H1 (cell line): Measurements from ENCODE around the gene MRPL52. TPM values are rescaled to one million over a fixed set of nuclear protein-coding genes. Genes with fewer than 3 reads are reported as not detected.

Experiments
- CTCF ChIA-PET: fragments of 300-600 bp; sonication (Branson Sonifier 250); formaldehyde crosslinking; loops from one replicate; lab custom pipeline; 2021; ENCODE audit not compliant: partially characterized antibody; lab: Charles Lee
- POLR2A ChIA-PET: fragments of 300-600 bp; sonication (Branson Sonifier 250); formaldehyde crosslinking; loops from one replicate; lab custom pipeline; 2021; ENCODE audit warnings: inconsistent platforms; ENCODE audit not compliant: partially characterized antibody; lab: Charles Lee
- DNase-seq, 2 experiments: peaks; one replicate each; pipeline versions ENCODE4 v3.0.0 to v3.0.0-alpha.2; 2010 to 2022; ENCODE audit warnings: low spot score in 2 of 2, low read depth in 1 of 2, mixed read lengths in 1 of 2
- FAIRE-seq: peaks from 2 replicates; lab custom pipeline; 2011; peaks lifted over from hg19 to GRCh38; lab: Jason Lieb, UNC
- H2AFZ ChIP-seq: 2 replicates; pipeline ENCODE4 v1.8.1; 2012; ENCODE audit warnings: low read length, inconsistent platforms
- H2AK5ac ChIP-seq: 2 replicates; pipeline ENCODE4 v1.6.1; 2013; ENCODE audit warnings: low read depth, low read length
- H2BK120ac ChIP-seq: replicated peaks from 2 replicates; pipeline ENCODE3; 2013; ENCODE audit warnings: low read depth, low read length, inconsistent platforms
- H2BK12ac ChIP-seq: 2 replicates; pipeline ENCODE4 v1.6.1; 2013; ENCODE audit warnings: low read depth, low read length
- H2BK15ac ChIP-seq: 2 replicates; pipeline ENCODE4 v1.6.1; 2013; ENCODE audit warnings: low read length
- H2BK20ac ChIP-seq: 2 replicates; pipeline ENCODE4 v1.6.1; 2013; ENCODE audit warnings: low read length
- H2BK5ac ChIP-seq: 2 replicates; pipeline ENCODE4 v1.6.1; 2013; ENCODE audit warnings: low read depth, low read length
- H3K14ac ChIP-seq: 2 replicates; pipeline ENCODE4 v1.6.1; 2013; ENCODE audit warnings: inconsistent platforms; ENCODE audit not compliant: insufficient read length
- H3K18ac ChIP-seq: 2 replicates; pipeline ENCODE4 v1.6.1; 2013; ENCODE audit warnings: low read length; ENCODE audit errors: extremely low read depth
- H3K23ac ChIP-seq: 2 replicates; pipeline ENCODE4 v1.6.1; 2013; ENCODE audit warnings: inconsistent platforms; ENCODE audit not compliant: insufficient read length
- H3K23me2 ChIP-seq: 2 replicates; pipeline ENCODE4 v1.6.1; 2013; ENCODE audit warnings: low read depth, low read length
- H3K27ac ChIP-seq: 2 replicates; pipeline ENCODE4 v1.6.1; 2011; ENCODE audit warnings: low read depth, low read length, inconsistent platforms
- H3K27me3 ChIP-seq, 4 experiments: replicated peaks in 1 of 4; 1 replicate in 1 of 4; 2 replicates in 3 of 4; pipeline versions ENCODE4 v1.6.1 to v1.8.1; 2011 to 2013; ENCODE audit warnings: low read length in 3 of 4, mild to moderate bottlenecking in 3 of 4, inconsistent platforms in 2 of 4, mixed read lengths in 2 of 4, moderate library complexity in 1 of 4; ENCODE audit not compliant: control insufficient read depth in 3 of 4, insufficient read depth in 3 of 4; ENCODE audit errors: extremely low read depth in 1 of 4
- H3K36me3 ChIP-seq, 4 experiments: 2 replicates each; pipeline versions ENCODE4 v1.6.1 to v1.8.1; 2011 to 2013; ENCODE audit warnings: mild to moderate bottlenecking in 4 of 4, low read length in 3 of 4, moderate library complexity in 2 of 4, control low read depth in 1 of 4, inconsistent platforms in 1 of 4; ENCODE audit not compliant: insufficient read depth in 4 of 4, control insufficient read depth in 2 of 4
- H3K4ac ChIP-seq: replicated peaks from 2 replicates; pipeline ENCODE3; 2013; ENCODE audit warnings: low read length, low read depth, mixed read lengths, inconsistent platforms; ENCODE audit not compliant: insufficient read length
- H3K4me1 ChIP-seq, 4 experiments: replicated peaks in 1 of 4; 1 replicate in 1 of 4; 2 replicates in 3 of 4; pipeline versions ENCODE4 v1.6.1 to v1.8.1; 2011 to 2013; ENCODE audit warnings: low read length in 3 of 4, inconsistent platforms in 2 of 4, mixed read lengths in 1 of 4; ENCODE audit not compliant: insufficient read depth in 4 of 4, control insufficient read depth in 3 of 4
- H3K4me2 ChIP-seq, 2 experiments: 2 replicates each; pipeline versions ENCODE4 v1.6.1 to v1.8.1; 2011 to 2013; ENCODE audit warnings: low read depth in 2 of 2, low read length in 2 of 2, control low read depth in 1 of 2, inconsistent platforms in 1 of 2, mild to moderate bottlenecking in 1 of 2; ENCODE audit not compliant: insufficient read depth in 1 of 2
- H3K4me3 ChIP-seq, 4 experiments: fragments of 200-600, 300-600 bp in 1 of 4; sonication (generic), shearing (Covaris generic), sonication (Bioruptor Twin) in 1 of 4; 2 replicates each; pipeline versions ENCODE4 v1.5.1 to v1.8.1; 2011 to 2016; ENCODE audit warnings: low read length in 4 of 4, low read depth in 3 of 4, control low read depth in 2 of 4, inconsistent platforms in 2 of 4, mild to moderate bottlenecking in 2 of 4, mixed read lengths in 1 of 4, moderate library complexity in 1 of 4; ENCODE audit not compliant: insufficient read depth in 2 of 4; ENCODE audit errors: extremely low read depth in 1 of 4
- H3K56ac ChIP-seq: replicated peaks from 2 replicates; pipeline ENCODE3; 2013; ENCODE audit warnings: low read depth, mild to moderate bottlenecking, mixed read lengths, low read length, inconsistent platforms; ENCODE audit not compliant: insufficient read length
- H3K79me1 ChIP-seq: 2 replicates; pipeline ENCODE4 v1.6.1; 2013; ENCODE audit warnings: low read depth, low read length, control low read depth
- H3K79me2 ChIP-seq, 2 experiments: 2 replicates each; pipeline versions ENCODE4 v1.6.1 to v1.8.1; 2012 to 2013; ENCODE audit warnings: low read length in 2 of 2, mild to moderate bottlenecking in 2 of 2, inconsistent platforms in 1 of 2; ENCODE audit not compliant: insufficient read depth in 2 of 2, control insufficient read depth in 1 of 2
- H3K9ac ChIP-seq, 4 experiments: replicated peaks in 1 of 4; 1 replicate in 1 of 4; 2 replicates in 3 of 4; pipeline versions ENCODE4 v1.6.1 to v1.8.1; 2011 to 2013; ENCODE audit warnings: low read depth in 3 of 4, low read length in 3 of 4, control low read depth in 2 of 4, mild to moderate bottlenecking in 2 of 4, moderate library complexity in 2 of 4, inconsistent platforms in 1 of 4; ENCODE audit errors: extremely low read depth in 1 of 4
- H3K9me3 ChIP-seq, 2 experiments: 2 replicates each; pipeline versions ENCODE4 v1.6.1 to v1.8.1; 2012 to 2013; ENCODE audit warnings: mild to moderate bottlenecking in 2 of 2, moderate library complexity in 2 of 2, control low read depth in 1 of 2, inconsistent platforms in 1 of 2, low read depth in 1 of 2, low read length in 1 of 2, mixed read lengths in 1 of 2; ENCODE audit not compliant: insufficient read depth in 2 of 2
- H4K20me1 ChIP-seq, 2 experiments: replicated peaks in 1 of 2; 2 replicates each; pipeline versions ENCODE3 to v1.8.1; 2011 to 2013; ENCODE audit warnings: inconsistent platforms in 2 of 2, low read length in 2 of 2, mild to moderate bottlenecking in 1 of 2; ENCODE audit not compliant: insufficient read depth in 2 of 2, control insufficient read depth in 1 of 2
- H4K5ac ChIP-seq: 2 replicates; pipeline ENCODE4 v1.6.1; 2013; ENCODE audit warnings: low read length, low read depth, mixed read lengths, inconsistent platforms; ENCODE audit not compliant: insufficient read length
- H4K8ac ChIP-seq: 2 replicates; pipeline ENCODE4 v1.8.0; 2013; ENCODE audit warnings: mild to moderate bottlenecking, moderate library complexity, low read length, inconsistent platforms; ENCODE audit not compliant: insufficient read depth; ENCODE audit errors: extremely low read depth
- H4K91ac ChIP-seq: replicated peaks from 2 replicates; pipeline ENCODE3; 2013; ENCODE audit warnings: low read length, mixed read lengths, inconsistent platforms; ENCODE audit not compliant: insufficient read length
- CTCF ChIP-seq, 3 experiments: IDR thresholded peaks; 1 replicate in 2 of 3; 2 replicates in 1 of 3; pipeline versions ENCODE4 v1.5.1 to v1.6.1; 2011; ENCODE audit warnings: low read length in 3 of 3, mild to moderate bottlenecking in 3 of 3, inconsistent platforms in 2 of 3, low read depth in 1 of 3, moderate library complexity in 1 of 3; ENCODE audit not compliant: insufficient read depth in 1 of 3; ENCODE audit errors: control extremely low read depth in 1 of 3
- GABPA ChIP-seq: IDR thresholded peaks from 2 replicates; pipeline ENCODE4 v1.6.1; 2011; ENCODE audit warnings: mild to moderate bottlenecking, low read length, moderate library complexity, borderline replicate concordance; ENCODE audit not compliant: insufficient read depth
- POU5F1 ChIP-seq: IDR thresholded peaks from 2 replicates; pipeline ENCODE4 v1.6.1; 2011; ENCODE audit warnings: low read depth, mild to moderate bottlenecking, low read length, moderate library complexity
- RBBP5 ChIP-seq: IDR thresholded peaks from 2 replicates; pipeline ENCODE4 v1.7.1; 2012; ENCODE audit warnings: low read depth, mild to moderate bottlenecking, inconsistent platforms, low read length, moderate library complexity, borderline replicate concordance
- RNF2 ChIP-seq: fragments of 200-900, 300-1000 bp; sonication (generic); IDR thresholded peaks from 2 replicates; pipeline ENCODE4 v1.7.1; 2016; ENCODE audit warnings: borderline replicate concordance, low read depth, mild to moderate bottlenecking, antibody characterized with exemption, low read length; ENCODE audit not compliant: poor library complexity, severe bottlenecking; ENCODE audit errors: missing control alignments
- WGBS, 2 experiments: shearing (Covaris generic) in 1 of 2; methylation state at CpG; one replicate each; pipeline versions ENCODE4 v1.1.6 to v1.1.7; 2013 to 2015; ENCODE audit warnings: low lambda C conversion rate in 2 of 2, mixed read lengths in 2 of 2, inconsistent platforms in 1 of 2, low coverage in 1 of 2, missing lambda C conversion rate in 1 of 2; ENCODE audit not compliant: insufficient replicate concordance in 2 of 2, insufficient coverage in 1 of 2, insufficient read length in 1 of 2; ENCODE audit errors: extremely low coverage in 1 of 2, missing lambda C conversion rate in 1 of 2; 5-methylcytosine and 5-hydroxymethylcytosine counted together
- polyA plus RNA-seq, 7 experiments: library from polyadenylated mRNA; depleted of rRNA in 3 of 7; stranded (reverse) in 5 of 7; unstranded in 2 of 7; fragments of >200 nt in 5 of 7; fragments of 200-250 nt in 2 of 7; gene quantifications; 1 replicate in 5 of 7; 2 replicates in 1 of 7; 4 replicates in 1 of 7; pipeline versions ENCODE4 v1.2.1 to v1.2.3, GENCODE V29; 2011 to 2013; ENCODE audit warnings: missing spikeins in 2 of 7, mixed read lengths in 2 of 7
- total RNA-seq: library from RNA; stranded (reverse); fragmentation: NEBNext Ultra II Directional; extraction: Animal tissue kit (Norgen Biotek cat#: 25700); gene quantifications from 2 replicates; pipeline ENCODE4 v1.2.1, GENCODE V29; 2021

Gene MRPL52
- total and polyA plus RNA-seq, 2 of the 8 experiments (the other 6 are each of a cell fraction or from before 2014, with no cell fraction given): 70.5 to 176 TPM

DNA sequence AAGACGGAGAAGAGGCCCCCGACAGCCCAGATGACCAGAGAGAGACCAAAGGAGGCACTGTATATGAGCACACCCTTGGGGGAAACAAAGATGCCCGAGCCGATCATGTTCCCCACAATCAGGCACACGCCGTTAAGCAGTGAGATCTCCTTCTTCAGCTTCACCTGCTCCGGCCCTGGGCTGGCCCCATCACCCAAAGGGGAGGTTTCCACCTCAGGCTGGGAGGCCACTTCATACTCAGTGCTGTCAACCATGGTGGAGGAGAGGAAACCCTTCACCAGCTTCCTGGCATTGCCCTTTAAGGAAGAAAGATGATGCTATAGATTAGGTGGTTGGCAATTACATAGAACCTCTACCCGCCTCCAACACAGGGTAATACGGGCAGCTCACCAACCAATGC lies 16.5 kb upstream of the MRPL52 start:
- Histone ChIP-seq H3K79me1 (no peaks in the 10 kb centered on the region), H2AFZ (peak overlapping the region; percentile 29; the same call in 1 of the 2 replicates), H2BK12ac (no peak overlapping the region), H3K27ac (no peak overlapping the region), H3K14ac (no peak overlapping the region), H3K4me2 (peak overlapping the region in 1 of 2 experiments; percentile 38; a peak in 1 of 4 replicates), H3K23ac (no peak overlapping the region), H3K79me2 (no peaks in the 10 kb centered on the region), H4K91ac (no peak overlapping the region), H2AK5ac (no peak overlapping the region; the same call in 1 of the 2 replicates), H3K36me3 (no peaks in the 10 kb centered on the region), H4K20me1 (no peaks in the 10 kb centered on the region), H3K27me3 (no peaks in the 10 kb centered on the region), H3K9ac (no peak overlapping the region), H3K9me3 (no peaks in the 10 kb centered on the region), H3K18ac (no peak overlapping the region), H2BK15ac (no peak overlapping the region), H4K5ac (no peak overlapping the region), H3K4me3 (no peak overlapping the region), H3K4ac (no peak overlapping the region), H2BK120ac (no peak overlapping the region)
- CTCF ChIA-PET: interaction anchor here (0.6 to 53.1 kb wide), 20 partner anchors 10 to 242 kb away, joined by 3 to 1562 read pairs (median 4); partner anchors contain the start of genes LRP10, MMP14, OXA1L and REM2
- POLR2A ChIA-PET: interaction anchor here (0.8 to 2.7 kb wide), 6 partner anchors 9 to 35 kb away, joined by 3 to 20 read pairs (median 4); no protein-coding TSS in a partner anchor
- WGBS, 2 experiments: 72% methylated on average over 8 of the region's 9 CpGs; no CpG with 5 or more reads in 1 of the 2 experiments
- FAIRE-seq (no peak), DNase-seq (no peak)
- TF ChIP-seq RBBP5: no peak
- TF ChIP-seq CTCF (IDR thresholded peaks at IDR 0.05; ENCODE audit: control extremely low read depth in 1 of 3, insufficient read depth in 1 of 3, low read depth in 1 of 3, low read length in 3 of 3): no peak
- TF ChIP-seq RNF2: no peak
- no peak for TF ChIP-seq GABPA
- TF ChIP-seq POU5F1: peak; percentile 26; the same call in 1 of the 2 replicates
- TF ChIP-seq, all 59 proteins: peak for 1
- Histone ChIP-seq H4K8ac (no peak overlapping the region), H3K56ac (no peak overlapping the region), H3K23me2 (no peaks in the 10 kb centered on the region; the same call in 1 of the 2 replicates), H2BK5ac (no peak overlapping the region; the same call in 1 of the 2 replicates), H3K4me1 (peaks cover 5 to 16% (median 11%) of the 10 kb centered on the region in 4 experiments), H2BK20ac (no peak overlapping the region)
